Measurements from ENCODE around the gene CDH8.

DNA sequence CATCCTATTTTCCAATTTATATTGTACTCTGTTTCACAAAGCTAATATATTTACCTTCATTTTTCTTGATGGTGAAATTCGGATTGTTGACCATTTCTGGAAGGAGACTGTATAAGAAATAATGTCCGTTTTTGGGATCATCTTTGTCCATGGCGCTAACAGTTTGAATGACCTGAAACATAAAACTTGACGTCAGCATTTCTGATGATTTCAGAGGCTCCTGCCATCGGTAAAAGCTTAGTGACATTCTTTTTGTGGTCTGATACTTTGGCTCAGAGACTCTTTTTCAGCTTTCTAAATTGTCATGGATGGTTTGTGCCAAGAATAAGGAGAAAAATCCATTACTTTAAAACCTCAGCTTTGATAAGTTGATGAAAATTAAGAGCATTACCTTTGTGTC, 322.5 kb downstream of the CDH8 start:
- TF ChIP-seq GATA2 (IDR thresholded peaks at IDR 0.05; ENCODE audit: insufficient read depth, insufficient read length, low read depth, low read length): no peak
- TF ChIP-seq, protein P1, sequence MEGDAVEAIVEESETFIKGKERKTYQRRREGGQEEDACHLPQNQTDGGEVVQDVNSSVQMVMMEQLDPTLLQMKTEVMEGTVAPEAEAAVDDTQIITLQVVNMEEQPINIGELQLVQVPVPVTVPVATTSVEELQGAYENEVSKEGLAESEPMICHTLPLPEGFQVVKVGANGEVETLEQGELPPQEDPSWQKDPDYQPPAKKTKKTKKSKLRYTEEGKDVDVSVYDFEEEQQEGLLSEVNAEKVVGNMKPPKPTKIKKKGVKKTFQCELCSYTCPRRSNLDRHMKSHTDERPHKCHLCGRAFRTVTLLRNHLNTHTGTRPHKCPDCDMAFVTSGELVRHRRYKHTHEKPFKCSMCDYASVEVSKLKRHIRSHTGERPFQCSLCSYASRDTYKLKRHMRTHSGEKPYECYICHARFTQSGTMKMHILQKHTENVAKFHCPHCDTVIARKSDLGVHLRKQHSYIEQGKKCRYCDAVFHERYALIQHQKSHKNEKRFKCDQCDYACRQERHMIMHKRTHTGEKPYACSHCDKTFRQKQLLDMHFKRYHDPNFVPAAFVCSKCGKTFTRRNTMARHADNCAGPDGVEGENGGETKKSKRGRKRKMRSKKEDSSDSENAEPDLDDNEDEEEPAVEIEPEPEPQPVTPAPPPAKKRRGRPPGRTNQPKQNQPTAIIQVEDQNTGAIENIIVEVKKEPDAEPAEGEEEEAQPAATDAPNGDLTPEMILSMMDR (IDR thresholded peaks at IDR 0.05; ENCODE audit: extremely low read depth in 1 of 2, insufficient read depth in 1 of 2, low read depth in 1 of 2, low read length in 2 of 2): no peak
- TF ChIP-seq MYC (IDR thresholded peaks at IDR 0.05; ENCODE audit: low read depth, low read length): no peak
- TF ChIP-seq, protein P2, sequence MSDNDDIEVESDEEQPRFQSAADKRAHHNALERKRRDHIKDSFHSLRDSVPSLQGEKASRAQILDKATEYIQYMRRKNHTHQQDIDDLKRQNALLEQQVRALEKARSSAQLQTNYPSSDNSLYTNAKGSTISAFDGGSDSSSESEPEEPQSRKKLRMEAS (IDR thresholded peaks at IDR 0.05; ENCODE audit: insufficient read depth, insufficient read length): no peak
